ENCODE measurements around the gene ATP10B.
"Not testable (repeated sequence)": the region's sequence is repeated elsewhere in the genome, so short reads cannot be mapped to it uniquely, and the experiment has no call there.

Gene ATP10B

GRCh38 chr5:160757194-160757593 is 94.8 kb downstream of the ATP10B start:
- FAIRE-seq (no peak), DNase-seq (ENCODE audit: low spot score) (no peak)

- DNase-seq (ENCODE audit: low spot score) (no peak), FAIRE-seq (no peak)
Measured at GRCh38 chr5:160750938-160751657, 100.9 kb downstream of the ATP10B start.

GRCh38 chr5:160749682-160750081 is 102.3 kb downstream of the ATP10B start:
- FAIRE-seq: no peak
- no peak for DNase-seq (ENCODE audit: low spot score)

GRCh38 chr5:160749026-160749425 is 103.0 kb downstream of the ATP10B start:
- FAIRE-seq: no peak

GRCh38 chr5:160747987-160748386 is 104.0 kb downstream of the ATP10B start:
- no peak for FAIRE-seq

More at GRCh38 chr5:160749026-160749425, 103.0 kb downstream of the ATP10B start:
- no peak for DNase-seq (ENCODE audit: low spot score)

GRCh38 chr5:160747559-160747958 is 104.5 kb downstream of the ATP10B start:
- FAIRE-seq: no peak
- no peak for DNase-seq (ENCODE audit: low spot score)

More at GRCh38 chr5:160747987-160748386, 104.0 kb downstream of the ATP10B start:
- DNase-seq (ENCODE audit: low spot score): no peak

GRCh38 chr5:160744268-160745101 is 107.5 kb downstream of the ATP10B start:
- no peak for DNase-seq (ENCODE audit: low spot score)
- FAIRE-seq: no peak

- no peak for DNase-seq (ENCODE audit: low spot score)
- FAIRE-seq: no peak
Measured at GRCh38 chr5:160743027-160743426, 109.0 kb downstream of the ATP10B start.

- DNase-seq (ENCODE audit: low spot score) (no peak), FAIRE-seq (no peak)
Measured at GRCh38 chr5:160742446-160742845, 109.6 kb downstream of the ATP10B start.

GRCh38 chr5:160727296-160727997 is 124.6 kb downstream of the ATP10B start:
- no peak for DNase-seq (ENCODE audit: low spot score)

GRCh38 chr5:160726721-160727120 is 125.3 kb downstream of the ATP10B start:
- no peak for DNase-seq (ENCODE audit: low spot score)
- FAIRE-seq: no peak

More at GRCh38 chr5:160727296-160727997, 124.6 kb downstream of the ATP10B start:
- no peak for FAIRE-seq

GRCh38 chr5:160720822-160721221 is 131.2 kb downstream of the ATP10B start:
- DNase-seq (ENCODE audit: low spot score) (no peak), FAIRE-seq (no peak)

- DNase-seq (ENCODE audit: low spot score); FAIRE-seq: not testable (repeated sequence)
Measured at GRCh38 chr5:160715508-160715907, 136.5 kb downstream of the ATP10B start.

- FAIRE-seq (no peak), DNase-seq (ENCODE audit: low spot score) (no peak)
Measured at GRCh38 chr5:160703547-160704189, 148.3 kb downstream of the ATP10B start.

- no peak for DNase-seq (ENCODE audit: low spot score)
- no peak for FAIRE-seq
Measured at GRCh38 chr5:160702934-160703333, 149.1 kb downstream of the ATP10B start.

GRCh38 chr5:160702311-160702803 is 149.7 kb downstream of the ATP10B start:
- FAIRE-seq (no peak), DNase-seq (ENCODE audit: low spot score) (no peak)

- FAIRE-seq: no peak
- DNase-seq (ENCODE audit: low spot score): no peak
Measured at GRCh38 chr5:160701403-160701802, 150.6 kb downstream of the ATP10B start.

- FAIRE-seq: no peak
- DNase-seq (ENCODE audit: low spot score): no peak
Measured at GRCh38 chr5:160699301-160699700, 152.7 kb downstream of the ATP10B start.

- DNase-seq (ENCODE audit: low spot score): no peak
- FAIRE-seq: no peak
Measured at GRCh38 chr5:160697281-160697680, 154.7 kb downstream of the ATP10B start.

GRCh38 chr5:160694896-160695295 is 157.1 kb downstream of the ATP10B start:
- no peak for DNase-seq (ENCODE audit: low spot score)
- FAIRE-seq: no peak

- FAIRE-seq (no peak), DNase-seq (ENCODE audit: low spot score) (no peak)
Measured at GRCh38 chr5:160693831-160694465, 158.1 kb downstream of the ATP10B start.
